Inflammatory macrophage treated with lipopolysaccharide for 1 hour (primary cell): ENCODE measurements around the gene SMPDL3A.
A peak's percentile ranks its signal among the peaks of the same experiment; 100 is the strongest.

ENCODE experiments used
- DNase-seq, 2 donors: peaks; one replicate each; pipeline ENCODE4 v3.0.0-alpha.2; 2020 to 2022

Gene SMPDL3A

GRCh38 chr6:122778302-122778701 is 10.8 kb upstream of the SMPDL3A start:
- DNase-seq, result no peak

GRCh38 chr6:122778985-122779661 is 9.9 kb upstream of the SMPDL3A start:
- no peak for DNase-seq

GRCh38 chr6:122779667-122780066 is 9.4 kb upstream of the SMPDL3A start, which contains the start of gene FABP7:
TSS of gene FABP7 (plus strand) at chr6:122779716. CDS start at chr6:122779795, 79 bp downstream.
- DNase-seq, result no peak

- no peak for DNase-seq
Observed at GRCh38 chr6:122780114-122780513, 8.9 kb upstream of the SMPDL3A start.

GRCh38 chr6:122781716-122782115 is 7.3 kb upstream of the SMPDL3A start:
- no peak for DNase-seq

- DNase-seq, result no peak
Observed at GRCh38 chr6:122783401-122783800, 5.7 kb upstream of the SMPDL3A start.

- DNase-seq, result no peak
Observed at GRCh38 chr6:122785891-122786290, 3.2 kb upstream of the SMPDL3A start.

GRCh38 chr6:122787721-122788120 is 1.3 kb upstream of the SMPDL3A start:
- no peak for DNase-seq

- no peak for DNase-seq
Observed at GRCh38 chr6:122788208-122788607, 850 bp upstream of the SMPDL3A start.

GRCh38 chr6:122788663-122789181 is 336 bp upstream of the SMPDL3A start:
- no peak for DNase-seq

- no peak for DNase-seq
Observed at GRCh38 chr6:122790028-122790422, 967 bp downstream of the SMPDL3A start.

GRCh38 chr6:122790423-122791309 is 1.6 kb downstream of the SMPDL3A start:
- DNase-seq, result peak; percentile 84 to 93

GRCh38 chr6:122791310-122791679 is 2.2 kb downstream of the SMPDL3A start:
- no peak for DNase-seq

- no peak for DNase-seq
Observed at GRCh38 chr6:122792766-122793165, 3.7 kb downstream of the SMPDL3A start.

GRCh38 chr6:122797537-122797936 is 8.5 kb downstream of the SMPDL3A start:
- DNase-seq, result no peak

GRCh38 chr6:122798099-122798641 is 9.1 kb downstream of the SMPDL3A start:
- DNase-seq, result no peak

- peak in 1 of 2 donors; percentile 16 for DNase-seq
Observed at GRCh38 chr6:122799140-122799745, 10.2 kb downstream of the SMPDL3A start.

- DNase-seq, result no peak
Observed at GRCh38 chr6:122799916-122800686, 11.0 kb downstream of the SMPDL3A start.

- no peak for DNase-seq
Observed at GRCh38 chr6:122800906-122801305, 11.8 kb downstream of the SMPDL3A start.

- no peak for DNase-seq
Observed at GRCh38 chr6:122801397-122801796, 12.3 kb downstream of the SMPDL3A start.

GRCh38 chr6:122803171-122803661 is 14.2 kb downstream of the SMPDL3A start:
- DNase-seq, result no peak

GRCh38 chr6:122804962-122805485 is 16.0 kb downstream of the SMPDL3A start:
- DNase-seq, result no peak
